ENCODE results near the gene DCC. TPM values are rescaled to one million over a fixed set of nuclear protein-coding genes. Genes with fewer than 3 reads are reported as not detected.

DCC gene
- total and polyA plus RNA-seq, 5 donors: 0.02 to 0.28 (median 0.17) TPM; not detected in 2

DNA sequence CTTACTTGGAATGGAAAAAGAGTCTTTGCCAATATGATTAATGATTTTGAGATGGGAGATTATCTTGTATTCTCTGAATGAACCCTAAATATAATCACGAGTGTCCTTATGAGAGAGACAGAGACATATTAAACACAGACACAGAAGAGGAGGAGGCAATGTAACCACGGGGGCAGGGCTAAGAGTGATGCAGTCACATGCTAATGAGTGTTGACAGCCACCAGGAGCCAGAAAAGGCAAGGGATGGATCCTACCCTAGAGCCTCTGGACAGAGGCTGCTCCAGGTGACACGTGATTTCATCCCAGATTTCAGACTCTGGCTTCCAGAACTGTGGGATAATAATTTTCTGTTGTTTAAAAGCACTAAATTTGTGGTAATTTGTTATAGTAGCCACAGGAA, 1204.9 kb downstream of the DCC start:
- WGBS: 33% methylated on average over 3 of the region's 3 CpGs
- Histone ChIP-seq H3K4me1 (ENCODE audit: control insufficient read depth, insufficient read depth, low read length) (no peaks in the 10 kb centered on the region), H3K27me3 (ENCODE audit: control insufficient read depth, insufficient read depth) (no peaks in the 10 kb centered on the region), H3K4me3 (ENCODE audit: low read length) (no peak overlapping the region), H3K27ac (ENCODE audit: low read length) (no peak overlapping the region), H3K9me3 (ENCODE audit: control insufficient read depth, low read length) (no peaks in the 10 kb centered on the region)
- intact Hi-C loops (cut with DNase I): no loop called here
- no peak for DNase-seq
- no peak for ATAC-seq

GRCh38 chr18:53551868-53552426, 1212.0 kb downstream of the DCC start:
- Histone ChIP-seq H3K9me3 (ENCODE audit: control insufficient read depth, low read length) (no peaks in the 10 kb centered on the region), H3K4me3 (ENCODE audit: low read length) (no peak overlapping the region), H3K27ac (ENCODE audit: low read length) (no peak overlapping the region), H3K4me1 (ENCODE audit: control insufficient read depth, insufficient read depth, low read length) (no peaks in the 10 kb centered on the region), H3K27me3 (ENCODE audit: control insufficient read depth, insufficient read depth) (no peaks in the 10 kb centered on the region)
- peak in 1 of 2 donors; percentile 91 for ATAC-seq
- WGBS: 36% methylated on average over 8 of the region's 8 CpGs
- intact Hi-C loops (cut with DNase I): loop anchor here in 1 of 4 donors (10.0 kb wide), 1 partner anchor 47 kb away; no protein-coding TSS in a partner anchor
- peak; percentile 36 to 74 (median 46) for DNase-seq

DNA sequence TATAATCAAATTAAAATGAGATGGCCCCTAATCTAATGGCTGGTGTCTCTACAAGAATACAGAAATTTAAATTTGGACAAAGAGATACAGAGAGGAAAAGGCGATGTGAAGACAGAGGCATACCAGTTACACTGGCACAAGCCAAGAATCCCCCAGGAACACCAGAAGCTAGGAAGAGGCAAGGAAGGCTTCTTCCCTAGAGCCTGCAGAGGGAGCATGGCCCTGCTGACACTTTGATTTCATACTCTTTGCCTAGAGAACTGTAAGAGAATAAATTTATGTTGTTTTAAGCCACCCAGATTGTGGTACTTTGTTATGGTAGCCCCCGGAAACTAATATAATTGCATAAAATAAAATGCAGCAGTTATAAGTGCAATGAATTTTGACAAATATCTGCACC, 1213.0 kb downstream of the DCC start:
- no peak for ATAC-seq
- intact Hi-C loops (cut with DNase I): loop anchor here in 1 of 4 donors (10.0 kb wide), 1 partner anchor 48 kb away; no protein-coding TSS in a partner anchor

GRCh38 chr18:53556450-53556849, 1216.5 kb downstream of the DCC start:
- H3K4me1 ChIP-seq (ENCODE audit: control insufficient read depth, insufficient read depth, low read length): no peaks in the 10 kb centered on the region
- no peaks in the 10 kb centered on the region for H3K27me3 ChIP-seq (ENCODE audit: control insufficient read depth, insufficient read depth)
- DNase-seq (no peak), ATAC-seq (no peak)
- intact Hi-C loops (cut with DNase I): loop anchor here in 1 of 4 donors (10.0 kb wide), 1 partner anchor 52 kb away; no protein-coding TSS in a partner anchor
- H3K9me3 ChIP-seq (ENCODE audit: control insufficient read depth, low read length): no peaks in the 10 kb centered on the region
- no peak overlapping the region for H3K4me3 ChIP-seq (ENCODE audit: low read length)
- no peak overlapping the region for H3K27ac ChIP-seq (ENCODE audit: low read length)
- 86% methylated on average over 2 of the region's 2 CpGs for WGBS

More for the DNA sequence above, 1213.0 kb downstream of the DCC start:
- Histone ChIP-seq H3K9me3 (ENCODE audit: control insufficient read depth, low read length) (no peaks in the 10 kb centered on the region), H3K27ac (ENCODE audit: low read length) (no peak overlapping the region), H3K27me3 (ENCODE audit: control insufficient read depth, insufficient read depth) (no peaks in the 10 kb centered on the region), H3K4me1 (ENCODE audit: control insufficient read depth, insufficient read depth, low read length) (no peaks in the 10 kb centered on the region), H3K4me3 (ENCODE audit: low read length) (no peak overlapping the region)
- DNase-seq: no peak
- WGBS: 84% methylated on average over 2 of the region's 2 CpGs

- Histone ChIP-seq H3K9me3 (ENCODE audit: control insufficient read depth, low read length) (no peaks in the 10 kb centered on the region), H3K27ac (ENCODE audit: low read length) (no peak overlapping the region), H3K27me3 (ENCODE audit: control insufficient read depth, insufficient read depth) (no peaks in the 10 kb centered on the region), H3K4me1 (ENCODE audit: control insufficient read depth, insufficient read depth, low read length) (no peaks in the 10 kb centered on the region), H3K4me3 (ENCODE audit: low read length) (no peak overlapping the region)
- DNase-seq (no peak), ATAC-seq (no peak)
- WGBS: 78% methylated on average over 2 of the region's 2 CpGs
- intact Hi-C loops (cut with DNase I): no loop called here
Observed at GRCh38 chr18:53560546-53560945, 1220.5 kb downstream of the DCC start.

GRCh38 chr18:53566626-53567025, 1226.6 kb downstream of the DCC start:
- ATAC-seq (no peak), DNase-seq (no peak)
- intact Hi-C loops (cut with DNase I): loop anchor here in 2 of 4 donors (5.0 kb wide), 1 partner anchor 556 kb away; no protein-coding TSS in a partner anchor
- Histone ChIP-seq H3K27ac (ENCODE audit: low read length) (no peak overlapping the region), H3K4me1 (ENCODE audit: control insufficient read depth, insufficient read depth, low read length) (no peaks in the 10 kb centered on the region), H3K4me3 (ENCODE audit: low read length) (no peak overlapping the region), H3K27me3 (ENCODE audit: control insufficient read depth, insufficient read depth) (no peaks in the 10 kb centered on the region), H3K9me3 (ENCODE audit: control insufficient read depth, low read length) (no peaks in the 10 kb centered on the region)
- 82% methylated on average over 2 of the region's 2 CpGs for WGBS

GRCh38 chr18:53567929-53568574, 1228.1 kb downstream of the DCC start:
- H3K27ac ChIP-seq (ENCODE audit: low read length): no peak overlapping the region
- H3K4me1 ChIP-seq (ENCODE audit: control insufficient read depth, insufficient read depth, low read length): no peaks in the 10 kb centered on the region
- H3K27me3 ChIP-seq (ENCODE audit: control insufficient read depth, insufficient read depth): no peaks in the 10 kb centered on the region
- ATAC-seq (no peak), DNase-seq (peak in 1 of 3 donors; percentile 22)
- WGBS: 46% methylated on average over 12 of the region's 12 CpGs
- no peaks in the 10 kb centered on the region for H3K9me3 ChIP-seq (ENCODE audit: control insufficient read depth, low read length)
- intact Hi-C loops (cut with DNase I): loop anchor here in 2 of 4 donors (5.0 kb wide), 1 partner anchor 554 kb away; no protein-coding TSS in a partner anchor
- no peak overlapping the region for H3K4me3 ChIP-seq (ENCODE audit: low read length)

Small RNA genes lying within 50 kb of the gene (microRNA-seq; reads per million reads assigned to microRNA genes)
- gene MIR4528: 0 reads per million in 2 donors

Measured in right cardiac atrium (tissue), 5 donors.